ENCODE data around the gene TRIM16.

- TF ChIP-seq POLR2A (IDR thresholded peaks at IDR 0.05) (no peak), CTCF (IDR thresholded peaks at IDR 0.05) (no peak)
These were observed 33.1 kb downstream of the TRIM16 start for GRCh38 chr17:15650741-15651582.

Data from vagina (tissue), 2 donors.